RWPE1 (cell line): ENCODE measurements around the gene ST3GAL5.

Experiments
- CTCF ChIA-PET: fragments of 350-600 bp; sonication (Branson Sonifier 250); formaldehyde crosslinking; extraction: SDS; loops from one replicate; lab custom pipeline; 2021; lab: Yijun Ruan, JAX
- POLR2A ChIA-PET: fragments of 400-600 bp; formaldehyde crosslinking; extraction: SDS; loops from one replicate; lab custom pipeline; 2020; ENCODE audit warnings: antibody characterized with exemption; ENCODE audit not compliant: low non-redundant PET; lab: Yijun Ruan, JAX
- DNase-seq: peaks from one replicate; pipeline ENCODE4 v3.0.0; 2012; ENCODE audit warnings: low spot score
- H3K27ac ChIP-seq: fragments of 450-650 bp; 2 replicates; pipeline ENCODE4 v1.5.1; 2017
- CTCF ChIP-seq: fragments of 450-650 bp; conservative IDR thresholded peaks from 2 replicates; pipeline ENCODE4 v1.5.1; 2017; ENCODE audit warnings: low read depth, mild to moderate bottlenecking

Gene ST3GAL5

GRCh38 chr2:85888684-85889626 lies at the start of gene ST3GAL5:
Gene ST3GAL5 (minus strand): TSS chr2:85888990. CDS start chr2:85888905, 85 bp downstream.
- POLR2A ChIA-PET: no interaction called here
- CTCF ChIA-PET: interaction anchor here (0.6 to 2.6 kb wide), 20 partner anchors 10 to 302 kb away, joined by 3 to 12 read pairs (median 4); no protein-coding TSS in a partner anchor
- H3K27ac ChIP-seq: peak within 1 kb of the TSS; percentile 74
- peak; percentile 85 for DNase-seq
- TF ChIP-seq CTCF: peak; percentile 81

- TF ChIP-seq CTCF: no peak
- H3K27ac ChIP-seq: no peak overlapping the region
- DNase-seq: no peak
- POLR2A ChIA-PET: no interaction called here
- CTCF ChIA-PET: no interaction called here
These were observed 49.7 kb upstream of the ST3GAL5 start for GRCh38 chr2:85938456-85938855.

GRCh38 chr2:85937069-85937439 lies 48.3 kb upstream of the ST3GAL5 start:
- no peak overlapping the region for H3K27ac ChIP-seq
- DNase-seq: no peak
- no peak for TF ChIP-seq CTCF
- POLR2A ChIA-PET: no interaction called here
- CTCF ChIA-PET: interaction anchor here (1.1 kb wide), 1 partner anchor 22 kb away, joined by 4 read pairs; no protein-coding TSS in a partner anchor

GRCh38 chr2:85936421-85937068 lies 47.8 kb upstream of the ST3GAL5 start:
- no peak for DNase-seq
- no peak for TF ChIP-seq CTCF
- POLR2A ChIA-PET: no interaction called here
- peak overlapping the region; percentile 35 for H3K27ac ChIP-seq
- CTCF ChIA-PET: interaction anchor here (1.1 kb wide), 1 partner anchor 22 kb away, joined by 4 read pairs; no protein-coding TSS in a partner anchor

- ChIA-PET POLR2A (no interaction called here), CTCF (no interaction called here)
- no peak overlapping the region for H3K27ac ChIP-seq
- TF ChIP-seq CTCF: no peak
- peak; percentile 56 for DNase-seq
These were observed 47.0 kb upstream of the ST3GAL5 start for GRCh38 chr2:85935746-85936208.

- no peak for TF ChIP-seq CTCF
- H3K27ac ChIP-seq: no peak overlapping the region
- no peak for DNase-seq
- CTCF ChIA-PET: no interaction called here
- POLR2A ChIA-PET: no interaction called here
These were observed 46.5 kb upstream of the ST3GAL5 start for GRCh38 chr2:85935170-85935745.
